ENCODE data around the gene CNP.

The CNP gene

GRCh38 chr17:41973408-41973811 is 6.8 kb downstream of the CNP start:
- no peak for DNase-seq

- DNase-seq = no peak
Observed at GRCh38 chr17:41974031-41974430, 7.4 kb downstream of the CNP start.

DNA sequence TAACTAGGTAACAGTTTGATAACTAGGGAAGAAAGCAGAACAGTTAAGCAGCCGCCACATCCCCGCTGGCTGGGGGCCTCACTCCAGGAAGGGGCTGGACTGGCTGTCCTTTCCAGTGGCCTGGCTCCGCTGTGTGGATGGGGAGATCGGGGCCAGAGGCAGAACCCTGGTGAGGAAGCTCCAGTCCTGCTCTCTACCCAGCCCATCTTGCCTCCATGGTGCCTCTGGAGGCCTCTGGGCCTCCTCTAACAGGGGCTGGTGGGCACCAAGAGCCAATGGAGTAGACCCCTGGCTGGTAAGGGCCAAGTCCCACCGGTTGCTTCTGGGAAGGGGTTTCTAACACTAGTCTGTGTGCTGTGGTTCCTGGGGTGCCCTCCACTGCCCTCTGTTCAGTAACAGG is 8.1 kb downstream of the CNP start:
- no peak for DNase-seq

DNA sequence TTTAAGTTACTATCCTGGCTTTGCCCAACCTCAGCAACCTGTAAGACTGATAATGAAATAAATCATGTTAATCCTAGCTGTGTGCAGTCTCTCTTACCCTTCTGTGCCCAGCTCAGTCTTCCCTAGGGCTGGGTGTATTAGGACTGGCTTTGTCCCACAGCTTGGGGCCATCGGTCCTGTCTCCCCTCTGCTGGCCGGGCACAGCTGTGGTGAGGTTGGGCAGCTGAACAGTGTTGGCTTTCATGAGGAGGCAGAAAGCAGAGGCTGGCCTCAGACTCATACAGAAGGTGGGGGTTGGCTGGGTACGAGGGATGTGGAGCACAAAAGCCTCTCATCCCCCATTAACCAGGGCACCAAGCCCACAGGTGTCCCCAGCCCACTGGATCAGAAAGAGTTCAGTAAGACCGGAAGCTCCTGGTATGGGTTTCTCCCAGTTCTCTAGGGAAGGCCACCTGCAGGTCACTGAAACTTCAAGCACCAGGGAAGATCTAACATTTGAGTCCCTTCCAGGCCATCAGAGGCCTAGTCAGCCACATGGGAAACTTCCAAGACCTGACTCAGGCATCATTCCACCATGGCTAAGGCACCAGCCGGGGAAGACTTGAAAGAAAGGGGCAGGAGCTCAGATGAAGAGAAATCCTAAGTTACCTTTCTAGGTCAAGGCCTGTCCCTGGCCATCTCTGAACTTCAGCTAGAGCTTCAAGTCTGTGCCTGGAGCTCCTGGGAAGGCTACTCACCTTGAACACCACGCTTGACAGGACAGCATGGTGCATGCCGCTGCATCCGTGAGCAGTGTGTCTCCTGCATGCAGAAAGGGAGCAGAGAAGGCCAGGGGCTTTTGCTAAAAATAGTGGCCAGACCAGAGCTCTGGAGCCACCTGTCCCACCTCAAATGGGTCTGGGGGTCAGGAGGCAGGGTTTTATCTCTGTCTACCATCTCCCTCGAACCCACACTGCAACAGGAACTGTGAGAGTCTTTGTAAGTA is 8.8 kb downstream of the CNP start:
- no peak for DNase-seq

DNA sequence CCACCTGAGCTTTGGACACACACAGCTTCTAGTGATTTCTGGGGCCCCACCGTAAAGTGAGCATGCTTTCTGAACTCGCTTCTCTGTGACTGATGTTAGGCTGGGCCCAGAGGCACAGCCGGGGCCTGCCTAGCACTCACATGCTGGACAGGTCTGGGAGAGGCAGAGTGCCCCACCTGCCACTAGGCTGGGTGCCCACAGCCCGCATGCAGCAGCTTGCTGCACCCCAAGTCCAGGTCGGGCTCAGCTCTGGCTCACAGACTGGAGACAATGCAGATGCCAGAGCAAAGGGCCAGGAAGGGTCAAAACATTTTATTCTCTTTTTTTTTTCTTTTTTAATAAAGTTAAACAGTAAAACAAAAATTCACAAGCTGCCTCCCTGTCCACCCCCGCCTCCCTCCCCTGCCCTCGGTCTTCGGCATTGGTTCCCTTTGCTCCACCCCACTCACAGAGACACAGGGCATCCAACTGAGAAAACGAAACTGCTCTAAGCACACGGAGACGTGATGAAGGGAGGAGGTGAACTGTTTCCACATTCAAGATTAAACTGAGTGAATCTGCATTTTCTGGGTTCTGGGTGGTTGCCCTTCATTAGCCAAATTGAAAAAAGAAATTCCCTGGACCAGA is 9.7 kb downstream of the CNP start:
- no peak for DNase-seq

- DNase-seq = no peak
Observed at GRCh38 chr17:41977991-41978390, 11.4 kb downstream of the CNP start.

DNA sequence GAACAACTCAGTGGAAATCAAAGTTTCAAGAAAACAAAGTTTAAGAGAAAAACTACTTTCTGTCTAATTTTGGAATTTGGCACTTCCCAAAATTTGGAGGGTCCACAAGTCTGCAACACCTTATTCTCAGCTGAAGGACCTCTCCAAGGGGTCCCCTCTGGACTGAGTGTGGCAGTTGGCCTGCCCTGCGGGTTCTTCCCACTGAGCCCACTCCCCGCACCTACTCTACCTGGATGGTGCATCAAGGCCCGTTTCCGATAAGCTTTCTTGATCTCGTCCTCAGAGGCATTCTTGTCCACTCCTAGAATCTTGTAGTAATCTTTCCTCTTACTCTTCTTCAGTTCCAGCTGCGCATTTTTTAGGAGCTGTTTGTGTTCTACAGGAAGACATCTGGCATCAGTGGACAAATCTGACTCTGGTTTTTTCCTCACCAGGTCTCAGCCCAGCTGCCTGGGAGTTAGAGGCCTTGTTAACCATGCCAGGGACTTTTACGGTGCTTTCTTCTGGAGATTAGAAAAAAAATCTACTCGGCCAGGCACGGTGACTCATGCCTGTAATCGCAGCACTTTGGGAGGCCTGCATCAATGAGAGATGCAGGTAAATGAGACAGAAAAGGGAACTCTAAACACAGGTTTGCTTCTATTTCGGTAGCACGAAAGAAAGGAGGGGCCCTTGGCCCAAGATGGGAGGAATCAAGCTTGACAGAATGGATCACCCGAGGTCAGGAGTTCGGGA is 15.6 kb downstream of the CNP start:
- DNase-seq = no peak

- no peak for DNase-seq
Observed at GRCh38 chr17:41984454-41984853, 17.9 kb downstream of the CNP start.

GRCh38 chr17:41985919-41986318 is 19.3 kb downstream of the CNP start:
- DNase-seq = no peak

DNA sequence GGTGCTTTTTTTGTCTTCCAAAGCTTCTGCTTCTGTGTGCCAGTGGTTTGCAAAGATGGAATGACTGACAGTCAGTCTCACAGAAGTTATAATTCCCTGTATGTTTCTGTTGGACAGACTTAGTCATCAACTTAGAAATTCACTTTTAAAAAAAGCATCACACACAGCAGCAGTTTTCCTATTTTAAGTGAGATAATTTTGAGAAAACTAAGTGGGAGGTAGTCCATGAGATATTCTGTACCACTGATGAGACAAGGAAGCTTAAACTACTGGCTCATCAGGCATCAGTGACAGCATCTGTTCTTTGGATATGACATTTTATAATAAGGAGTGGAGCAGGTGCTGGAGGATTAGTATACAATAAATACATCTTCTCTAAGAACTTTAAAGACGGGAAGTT is 20.0 kb downstream of the CNP start:
- DNase-seq = no peak

DNA sequence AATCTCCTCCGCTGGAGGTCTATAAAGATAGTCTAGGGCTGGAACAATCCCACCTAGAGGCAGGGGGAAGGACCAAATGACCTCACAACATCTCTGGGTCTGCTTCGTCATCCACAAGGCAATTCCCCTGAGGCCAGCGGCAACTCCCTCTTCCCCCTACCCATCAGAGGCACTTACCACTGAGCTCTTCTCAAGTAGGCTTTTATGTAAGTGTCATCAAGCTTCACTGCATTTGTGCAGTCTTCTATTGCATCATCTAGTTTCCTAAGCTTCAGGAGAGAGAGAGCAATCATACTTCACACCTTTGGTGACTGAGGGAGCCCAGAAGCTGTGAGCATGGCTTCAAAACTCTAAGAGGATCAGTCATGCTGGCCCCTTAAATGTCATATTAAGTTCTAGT is 21.0 kb downstream of the CNP start:
- no peak for DNase-seq

DNA sequence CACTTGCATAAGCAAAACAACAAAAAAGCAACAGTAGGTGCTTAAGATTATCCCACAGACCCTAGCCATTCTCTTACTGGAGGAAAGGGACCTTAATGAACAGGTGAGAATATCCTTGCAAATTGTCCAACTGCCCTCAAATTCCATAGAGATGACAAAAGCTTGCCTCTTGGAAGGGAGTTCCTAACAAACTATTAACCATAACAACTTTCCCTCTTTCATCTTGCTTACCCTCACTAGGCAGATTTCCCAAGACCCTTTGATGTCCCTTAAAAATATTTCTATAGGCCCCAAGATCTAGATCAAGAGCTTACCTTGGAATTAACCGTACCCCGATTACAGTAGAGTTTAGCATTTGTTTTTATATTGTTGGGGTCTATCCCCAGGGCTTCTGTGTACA is 21.8 kb downstream of the CNP start:
- DNase-seq = no peak

DNA sequence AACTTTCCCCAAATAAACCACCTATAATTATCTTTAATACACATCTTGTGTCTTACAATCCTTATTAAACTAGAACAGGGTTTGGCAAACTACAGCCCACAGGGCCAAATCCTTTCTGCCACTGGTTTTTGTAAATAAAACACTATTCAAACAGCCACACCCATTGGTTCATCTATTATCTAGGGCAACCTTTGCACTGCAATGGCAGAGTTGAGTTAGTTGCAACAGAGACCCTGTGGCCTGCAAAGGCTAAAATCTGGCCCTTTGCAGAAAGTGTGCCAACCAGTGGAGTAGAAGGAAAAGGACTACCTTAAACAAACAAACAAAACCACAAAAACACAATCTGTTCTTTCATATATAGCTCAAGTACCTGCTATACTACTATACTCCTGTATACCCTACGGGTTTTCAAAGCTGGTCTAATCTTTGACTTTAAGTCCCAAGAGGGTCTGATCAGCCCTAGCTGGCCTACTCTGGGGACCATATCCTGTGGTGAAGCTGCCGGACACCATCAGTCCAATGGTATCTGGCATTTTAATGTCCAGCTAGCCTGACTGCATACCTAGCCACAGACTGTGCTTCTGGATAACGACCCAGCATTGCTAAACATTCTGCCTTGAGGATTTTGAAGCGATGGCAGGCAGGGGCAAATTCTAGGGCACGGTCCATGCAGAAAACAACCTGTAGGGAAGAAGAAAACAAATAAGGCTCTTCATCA is 23.3 kb downstream of the CNP start:
- DNase-seq = no peak

DNA sequence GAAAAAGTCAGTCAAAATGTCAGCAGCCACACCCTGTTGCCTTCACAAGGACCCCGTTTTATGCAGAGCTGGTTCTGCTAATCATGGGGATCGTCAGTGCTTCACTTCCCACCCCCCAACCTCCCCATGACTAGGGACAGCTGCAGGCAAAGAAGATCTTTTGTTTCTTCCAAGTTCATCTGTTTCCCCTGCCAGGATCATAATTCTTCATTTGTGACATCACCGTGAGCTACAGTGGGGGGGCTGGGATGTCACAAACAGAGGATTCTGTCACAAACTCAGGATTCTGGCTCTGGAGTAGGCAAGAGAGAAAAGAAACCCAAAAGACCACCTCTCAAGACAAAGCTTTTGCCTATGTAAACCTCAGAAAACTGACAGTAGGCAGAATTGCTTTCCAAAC is 26.0 kb downstream of the CNP start:
- DNase-seq = no peak

DNA sequence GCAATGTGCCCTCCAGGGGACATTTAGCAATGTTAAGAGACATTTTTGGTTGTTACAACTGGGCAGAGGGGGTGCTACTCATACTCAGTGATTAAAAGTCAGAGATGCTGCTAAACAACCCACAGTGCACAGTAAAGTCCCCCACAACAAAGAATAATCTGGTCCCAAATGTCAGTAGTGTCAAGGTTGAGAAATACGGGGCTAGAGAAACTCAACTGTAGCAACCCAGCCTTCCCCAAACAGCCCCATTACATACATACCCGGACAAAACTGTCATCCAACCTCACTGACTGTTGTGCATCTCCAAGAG is 30.2 kb downstream of the CNP start:
- DNase-seq = no peak

- no peak for DNase-seq
Observed at GRCh38 chr17:41998497-41998896, 31.9 kb downstream of the CNP start.

- DNase-seq = no peak
Observed at GRCh38 chr17:42000413-42001133, 34.0 kb downstream of the CNP start.

DNA sequence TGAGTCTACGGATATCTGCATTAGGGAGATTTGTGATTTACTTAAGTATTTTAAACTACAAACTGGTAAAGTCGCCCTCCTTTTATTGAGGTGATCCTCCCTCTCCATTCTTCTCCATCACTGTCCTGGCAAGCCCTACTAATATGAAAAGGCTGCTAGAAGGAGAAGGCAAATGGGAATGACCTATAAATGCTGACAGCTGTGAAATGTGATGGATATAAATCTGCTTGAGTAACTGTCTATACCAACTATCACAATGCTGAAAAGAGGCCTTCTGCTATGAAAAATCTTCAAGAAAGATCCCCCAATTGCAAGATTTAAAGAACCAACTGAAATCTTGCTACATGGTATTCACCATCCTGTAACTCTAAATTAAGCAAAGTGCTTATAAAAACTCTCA is 35.1 kb downstream of the CNP start:
- DNase-seq = no peak

DNA sequence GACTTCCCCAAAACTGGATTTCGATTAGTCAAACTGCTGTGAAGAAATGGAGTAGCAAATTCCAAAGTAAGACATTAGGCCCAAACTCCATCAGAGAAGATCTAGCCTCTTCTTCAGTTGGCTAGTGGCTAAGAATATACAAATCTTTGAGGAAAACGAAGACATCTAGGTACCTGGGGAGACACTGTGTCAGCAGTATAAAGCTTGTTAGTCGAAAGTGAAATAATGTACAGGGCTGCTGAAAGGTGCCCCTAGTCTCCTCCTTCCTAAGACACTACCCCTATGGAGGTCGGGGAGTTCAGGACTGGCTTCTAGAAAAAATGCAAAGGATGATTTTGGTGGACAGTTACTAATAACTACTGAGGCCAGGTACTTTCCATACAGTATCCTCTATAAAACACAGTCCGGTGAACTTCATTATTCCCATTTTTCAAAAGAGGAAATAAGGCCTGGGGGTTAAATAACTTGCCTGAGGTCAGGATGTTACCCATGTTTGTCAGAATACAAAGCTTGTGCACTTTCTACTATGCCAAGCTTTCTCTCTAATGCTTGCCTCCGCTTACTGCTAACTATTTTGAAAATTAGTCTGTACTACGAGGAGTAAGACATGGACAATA is 35.7 kb downstream of the CNP start:
- DNase-seq = no peak

DNA sequence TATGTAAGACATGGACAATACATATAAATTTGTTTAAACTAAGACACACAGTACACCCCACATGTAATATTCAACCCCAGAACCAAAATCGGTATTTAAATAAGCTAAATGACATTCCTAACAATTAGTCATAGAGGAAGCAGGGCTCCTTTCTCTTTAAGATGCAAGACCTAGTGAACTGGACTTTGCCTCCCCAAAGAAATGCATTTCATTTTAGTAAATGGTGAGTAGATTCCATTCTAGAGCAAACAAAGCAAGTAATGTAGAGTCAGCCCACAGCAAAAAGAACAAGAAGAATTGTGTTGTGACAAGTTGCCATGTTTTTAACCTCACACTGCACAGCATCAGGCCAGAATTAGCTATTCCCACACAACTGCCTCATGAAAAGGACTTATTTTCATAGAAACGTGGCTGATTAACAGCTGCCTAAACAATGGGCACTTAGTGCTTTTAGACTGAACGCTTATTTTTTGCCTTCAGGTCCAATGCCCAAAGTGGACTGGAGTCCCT is 36.3 kb downstream of the CNP start:
- no peak for DNase-seq

DNA sequence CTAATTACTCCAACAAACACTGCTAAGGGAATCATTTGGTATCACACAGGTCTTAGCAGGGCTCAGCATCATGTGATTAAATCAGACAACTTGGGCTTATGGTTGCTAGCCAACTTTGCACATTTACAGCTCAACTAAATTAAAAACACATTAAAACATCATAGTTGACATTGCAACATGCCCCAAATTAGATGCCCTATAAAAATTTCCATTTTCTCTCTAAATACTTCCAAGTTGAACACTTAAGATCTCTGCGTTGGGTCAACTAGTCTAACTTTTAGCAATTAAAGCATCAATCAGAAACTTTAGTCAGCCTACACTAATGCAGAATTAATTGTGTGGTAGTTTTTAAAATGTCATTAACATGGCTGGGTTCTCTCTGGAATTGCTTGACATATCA is 38.6 kb downstream of the CNP start:
- DNase-seq = no peak

GRCh38 chr17:42009170-42009569 is 42.6 kb downstream of the CNP start:
- no peak for DNase-seq

Measured in left hindlimb (tissue), 1 donor.